HCT116 (cell line): ENCODE data around the gene CYSTM1. TPM values are rescaled to one million over a fixed set of nuclear protein-coding genes. Genes with fewer than 3 reads are reported as not detected.

Experiments
- ATAC-seq: fragments of 200-7000 bp; cut with Tn5 transposase; 2 replicates; pipeline ENCODE4 v1.9.1; 2020; ENCODE audit warnings: mild to moderate bottlenecking, moderate library complexity
- BruUV-seq: library from RNA; stranded (reverse); fragments of 400-500 nt; replicated peaks from 2 replicates; lab custom pipeline; 2021; lab: Mats Ljungman, UMichigan
- CTCF ChIA-PET: fragments of 300-600 bp; sonication (Branson Sonifier 250); formaldehyde crosslinking; loops from one replicate; lab custom pipeline; 2021; ENCODE audit warnings: antibody characterized with exemption; lab: Charles Lee
- POLR2A ChIA-PET: fragments of 300-600, 350-600 bp; sonication (Branson Sonifier 250); formaldehyde crosslinking; loops from one replicate; lab custom pipeline; 2021; ENCODE audit warnings: antibody characterized with exemption; lab: Charles Lee
- RAD21 ChIA-PET, 2 experiments: fragments of 300-600 bp; sonication (Branson Sonifier 250); formaldehyde crosslinking; loops; one replicate each; lab custom pipeline; 2023; ENCODE audit warnings: low total read pairs in 2 of 2; ENCODE audit not compliant: uncharacterized antibody in 2 of 2, unreplicated experiment in 2 of 2, low non-redundant PET in 1 of 2; lab: Charles Lee
- DNase-seq: peaks from one replicate; pipeline ENCODE4 v3.0.0-alpha.2; 2010; ENCODE audit warnings: low read depth, low spot score
- H2AFZ ChIP-seq: fragments of 200-600 bp; shearing (Covaris generic), sonication (generic); 2 replicates; pipeline ENCODE4 v1.6.1; 2017; ENCODE audit warnings: low read depth, mixed run types, mixed read lengths, antibody characterized with exemption, low read length; ENCODE audit not compliant: poor library complexity, severe bottlenecking
- H3K27ac ChIP-seq: 2 replicates; pipeline ENCODE4 v1.5.1; 2012; ENCODE audit warnings: low read depth, low read length
- H3K27me3 ChIP-seq: fragments of 200-600 bp; sonication (generic); 2 replicates; pipeline ENCODE4 v1.6.1; 2016; ENCODE audit warnings: mixed run types, low read length, mixed read lengths; ENCODE audit not compliant: insufficient read depth
- H3K36me3 ChIP-seq, 2 experiments: fragments of 200-500 bp in 1 of 2; fragments of 200-600 bp in 1 of 2; sonication (Bioruptor generic) in 1 of 2; sonication (generic) in 1 of 2; 2 replicates each; pipeline versions ENCODE4 v1.5.1 to v1.6.1; 2014 to 2016; ENCODE audit warnings: low read length in 2 of 2, inconsistent platforms in 1 of 2, mixed read lengths in 1 of 2, mixed run types in 1 of 2; ENCODE audit not compliant: insufficient read depth in 2 of 2, control insufficient read depth in 1 of 2
- H3K4me1 ChIP-seq, 2 experiments: fragments of 200-600 bp in 1 of 2; sonication (generic) in 1 of 2; 2 replicates each; pipeline versions ENCODE4 v1.5.1 to v1.6.1; 2012 to 2017; ENCODE audit warnings: low read length in 2 of 2, inconsistent platforms in 1 of 2, mild to moderate bottlenecking in 1 of 2, mixed read lengths in 1 of 2, mixed run types in 1 of 2, moderate library complexity in 1 of 2; ENCODE audit not compliant: insufficient read depth in 2 of 2, control insufficient read depth in 1 of 2
- H3K4me2 ChIP-seq: fragments of 200-600 bp; sonication (generic); 2 replicates; pipeline ENCODE4 v1.6.1; 2017; ENCODE audit warnings: mixed run types, low read length, mixed read lengths
- H3K4me3 ChIP-seq, 2 experiments: fragments of 200-600 bp in 1 of 2; sonication (generic) in 1 of 2; replicated peaks in 1 of 2; 2 replicates each; pipeline ENCODE4 v1.5.1; 2011 to 2016; ENCODE audit warnings: low read length in 2 of 2, control low read depth in 1 of 2, low read depth in 1 of 2, mild to moderate bottlenecking in 1 of 2, mixed read lengths in 1 of 2, mixed run types in 1 of 2
- H3K79me2 ChIP-seq: fragments of 200-600 bp; sonication (generic); 2 replicates; pipeline ENCODE4 v1.6.1; 2017; ENCODE audit warnings: mild to moderate bottlenecking, mixed run types, low read length, moderate library complexity, mixed read lengths; ENCODE audit not compliant: insufficient read depth
- H3K9ac ChIP-seq: fragments of 200-600 bp; sonication (generic); 2 replicates; pipeline ENCODE4 v1.6.1; 2016; ENCODE audit warnings: low read length, mixed read lengths
- H3K9me2 ChIP-seq: fragments of 200-600 bp; sonication (generic), shearing (Covaris generic); 2 replicates; pipeline ENCODE4 v1.6.1; 2017; ENCODE audit warnings: mixed run types, mild to moderate bottlenecking, moderate library complexity; ENCODE audit not compliant: insufficient read depth
- H3K9me3 ChIP-seq, 2 experiments: fragments of 200-500 bp in 1 of 2; fragments of 200-600 bp in 1 of 2; sonication (Bioruptor generic) in 1 of 2; sonication (generic) in 1 of 2; 2 replicates each; pipeline ENCODE4 v1.6.1; 2014 to 2017; ENCODE audit warnings: low read length in 2 of 2, mixed read lengths in 2 of 2, inconsistent platforms in 1 of 2, low read depth in 1 of 2, mild to moderate bottlenecking in 1 of 2, mixed run types in 1 of 2, moderate library complexity in 1 of 2; ENCODE audit not compliant: control insufficient read depth in 1 of 2, insufficient read depth in 1 of 2
- H4K20me1 ChIP-seq: fragments of 200-600 bp; sonication (generic), shearing (Covaris generic); 2 replicates; pipeline ENCODE4 v1.6.1; 2017; ENCODE audit warnings: mixed run types, mild to moderate bottlenecking, moderate library complexity; ENCODE audit not compliant: insufficient read depth
- CBX3 ChIP-seq: IDR thresholded peaks from 2 replicates; pipeline ENCODE4 v1.6.1; 2012; ENCODE audit warnings: low read depth
- POLR2AphosphoS5 ChIP-seq: IDR thresholded peaks from 2 replicates; pipeline ENCODE4 v1.6.1; 2011; ENCODE audit warnings: mild to moderate bottlenecking, low read depth, low read length, moderate library complexity
- REST ChIP-seq: IDR thresholded peaks from 2 replicates; pipeline ENCODE4 v1.6.1; 2012; ENCODE audit warnings: low read depth
- TCF7L2 ChIP-seq: IDR thresholded peaks from 2 replicates; pipeline ENCODE4 v1.7.0; 2011; ENCODE audit warnings: borderline replicate concordance, inconsistent platforms; ENCODE audit not compliant: insufficient read depth, insufficient read length; ENCODE audit errors: extremely low read depth
- ZFX ChIP-seq: fragments of 450-650 bp; IDR thresholded peaks from 2 replicates; pipeline ENCODE4 v1.6.1; 2017
- intact Hi-C: fragments of 100-400 bp; cut with micrococcal nuclease; formaldehyde crosslinking; loops from 2 replicates; pipeline ENCODE4 v1.10.0; 2022
- total RNA-seq: library from RNA; stranded (reverse); gene quantifications from one replicate; pipeline ENCODE4 v1.2.1, GENCODE V29; 2021; ENCODE audit not compliant: unreplicated experiment
- TF ChIP-seq, protein P1 (sequence below): IDR thresholded peaks from 2 replicates; pipeline ENCODE4 v1.6.1; 2012
- TF ChIP-seq, protein P2 (sequence below): IDR thresholded peaks from 2 replicates; pipeline ENCODE4 v1.6.1; 2011; ENCODE audit warnings: mild to moderate bottlenecking, low read length, moderate library complexity; ENCODE audit not compliant: insufficient replicate concordance; ENCODE audit errors: extremely low read depth

The CYSTM1 gene
- total RNA-seq, 1 experiment from 2014 or later = 56.0 TPM

- ATAC-seq (no peak), DNase-seq (no peak)
- ChIA-PET POLR2A (interaction anchor here (1.7 kb wide), 1 partner anchor 109 kb away, joined by 6 read pairs; the partner anchor contains the start of gene HBEGF), RAD21 (no interaction called here), CTCF (interaction anchor here (0.8 kb wide), 1 partner anchor 110 kb away, joined by 3 read pairs; the partner anchor contains the start of gene HBEGF)
- no peak overlapping the region for H3K4me3 ChIP-seq
- H3K27ac ChIP-seq = no peak overlapping the region
- no peaks in the 10 kb centered on the region for H3K9me3 ChIP-seq
- no peaks in the 10 kb centered on the region for H4K20me1 ChIP-seq
- TF ChIP-seq REST (no peak), ZFX (no peak), POLR2AphosphoS5 (no peak), CBX3 (no peak), TCF7L2 (no peak)
- TF ChIP-seq, protein P1, sequence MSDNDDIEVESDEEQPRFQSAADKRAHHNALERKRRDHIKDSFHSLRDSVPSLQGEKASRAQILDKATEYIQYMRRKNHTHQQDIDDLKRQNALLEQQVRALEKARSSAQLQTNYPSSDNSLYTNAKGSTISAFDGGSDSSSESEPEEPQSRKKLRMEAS = no peak
- TF ChIP-seq, protein P2, sequence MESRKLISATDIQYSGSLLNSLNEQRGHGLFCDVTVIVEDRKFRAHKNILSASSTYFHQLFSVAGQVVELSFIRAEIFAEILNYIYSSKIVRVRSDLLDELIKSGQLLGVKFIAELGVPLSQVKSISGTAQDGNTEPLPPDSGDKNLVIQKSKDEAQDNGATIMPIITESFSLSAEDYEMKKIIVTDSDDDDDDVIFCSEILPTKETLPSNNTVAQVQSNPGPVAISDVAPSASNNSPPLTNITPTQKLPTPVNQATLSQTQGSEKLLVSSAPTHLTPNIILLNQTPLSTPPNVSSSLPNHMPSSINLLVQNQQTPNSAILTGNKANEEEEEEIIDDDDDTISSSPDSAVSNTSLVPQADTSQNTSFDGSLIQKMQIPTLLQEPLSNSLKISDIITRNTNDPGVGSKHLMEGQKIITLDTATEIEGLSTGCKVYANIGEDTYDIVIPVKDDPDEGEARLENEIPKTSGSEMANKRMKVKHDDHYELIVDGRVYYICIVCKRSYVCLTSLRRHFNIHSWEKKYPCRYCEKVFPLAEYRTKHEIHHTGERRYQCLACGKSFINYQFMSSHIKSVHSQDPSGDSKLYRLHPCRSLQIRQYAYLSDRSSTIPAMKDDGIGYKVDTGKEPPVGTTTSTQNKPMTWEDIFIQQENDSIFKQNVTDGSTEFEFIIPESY = no peak
- intact Hi-C loops = no loop called here
- H3K79me2 ChIP-seq = peaks cover 5% of the 10 kb centered on the region; the same call in 1 of the 2 replicates
- no peaks in the 10 kb centered on the region for H3K27me3 ChIP-seq
- no peak overlapping the region for H3K9ac ChIP-seq
- no peaks in the 10 kb centered on the region for H3K36me3 ChIP-seq
- H3K4me1 ChIP-seq = peaks cover 20 to 24% of the 10 kb centered on the region in 2 experiments
- no peak overlapping the region for H2AFZ ChIP-seq
- no peaks in the 10 kb centered on the region for H3K9me2 ChIP-seq
- BruUV-seq = no TSS peak
- H3K4me2 ChIP-seq = no peak overlapping the region
Observed at GRCh38 chr5:140236891-140237598, 62.1 kb downstream of the CYSTM1 start.
